Panc1 (cell line): ENCODE data around the gene UCP3. TPM values are rescaled to one million over a fixed set of nuclear protein-coding genes. Genes with fewer than 3 reads are reported as not detected.

ENCODE experiments used
- ATAC-seq: fragments of 200-7000 bp; cut with Tn5 transposase; 2 replicates; pipeline ENCODE4 v1.9.1; 2020; ENCODE audit warnings: mild to moderate bottlenecking, moderate library complexity
- BruUV-seq: library from RNA; stranded (reverse); fragments of 400-500 nt; replicated peaks from 2 replicates; lab custom pipeline; 2021; lab: Mats Ljungman, UMichigan
- CTCF ChIA-PET: fragments of 300-600 bp; sonication (Branson Sonifier 250); formaldehyde crosslinking; loops from one replicate; lab custom pipeline; 2022; ENCODE audit warnings: antibody characterized with exemption; lab: Charles Lee
- POLR2A ChIA-PET: fragments of 300-600 bp; sonication (Branson Sonifier 250); formaldehyde crosslinking; loops from one replicate; lab custom pipeline; 2022; ENCODE audit warnings: antibody characterized with exemption; lab: Charles Lee
- DNase-seq: peaks from one replicate; pipeline ENCODE4 v3.0.0-alpha.2; 2010; ENCODE audit warnings: low read depth, low spot score
- H3K27ac ChIP-seq: 2 replicates; pipeline ENCODE4 v1.5.1; 2011; ENCODE audit warnings: mild to moderate bottlenecking, low read length, inconsistent platforms
- H3K27me3 ChIP-seq: fragments of 200-500 bp; sonication (Bioruptor generic); 2 replicates; pipeline ENCODE4 v1.6.0; 2014; ENCODE audit warnings: low read length, inconsistent platforms; ENCODE audit not compliant: control insufficient read depth, insufficient read depth
- H3K36me3 ChIP-seq: fragments of 200-500 bp; sonication (Bioruptor generic); 2 replicates; pipeline ENCODE4 v1.5.1; 2014; ENCODE audit warnings: inconsistent platforms, mild to moderate bottlenecking, low read length, moderate library complexity; ENCODE audit not compliant: control insufficient read depth, insufficient read depth
- H3K4me1 ChIP-seq: 2 replicates; pipeline ENCODE4 v1.5.1; 2011; ENCODE audit warnings: inconsistent platforms, mild to moderate bottlenecking, low read length, moderate library complexity; ENCODE audit not compliant: control insufficient read depth, insufficient read depth
- H3K4me3 ChIP-seq, 2 experiments: 2 replicates each; pipeline ENCODE4 v1.5.1; 2011 to 2012; ENCODE audit warnings: low read depth in 2 of 2, low read length in 2 of 2, mild to moderate bottlenecking in 2 of 2, inconsistent platforms in 1 of 2, moderate library complexity in 1 of 2
- H3K9me3 ChIP-seq: fragments of 200-500 bp; sonication (Bioruptor generic); 2 replicates; pipeline ENCODE4 v1.5.1; 2014; ENCODE audit warnings: low read depth, mild to moderate bottlenecking, inconsistent platforms, low read length, moderate library complexity; ENCODE audit not compliant: control insufficient read depth, insufficient read depth
- CTCF ChIP-seq: fragments of 450-650 bp; IDR thresholded peaks from 2 replicates; pipeline ENCODE4 v1.5.1; 2017; ENCODE audit warnings: mild to moderate bottlenecking
- POLR2AphosphoS5 ChIP-seq: IDR thresholded peaks from 2 replicates; pipeline ENCODE4 v1.6.1; 2012; ENCODE audit warnings: mild to moderate bottlenecking, low read depth, low read length, moderate library complexity
- REST ChIP-seq, 2 experiments: IDR thresholded peaks; 2 replicates each; pipeline ENCODE4 v1.6.1; 2011 to 2012; ENCODE audit warnings: low read depth in 2 of 2, control low read depth in 1 of 2, low read length in 1 of 2, mild to moderate bottlenecking in 1 of 2, moderate library complexity in 1 of 2; ENCODE audit not compliant: insufficient read depth in 1 of 2
- SIN3A ChIP-seq: IDR thresholded peaks from 2 replicates; pipeline ENCODE4 v1.6.1; 2012; ENCODE audit warnings: low read depth, mild to moderate bottlenecking, low read length, moderate library complexity, borderline replicate concordance; ENCODE audit not compliant: insufficient read depth
- TCF7L2 ChIP-seq: IDR thresholded peaks from 2 replicates; pipeline ENCODE4 v1.6.1; 2011; ENCODE audit warnings: mild to moderate bottlenecking, low read depth, low read length, inconsistent platforms
- in situ Hi-C: cut with HindIII; loops from 2 replicates; pipeline ENCODE4 v1.10.0; 2016; ENCODE audit warnings: low sequenced_read_pairs, low pct_unique_long_range_greater_than_20kb
- intact Hi-C: fragments of 100-400 bp; cut with micrococcal nuclease; formaldehyde crosslinking; loops from one replicate; pipeline ENCODE4 v1.10.0; 2022; ENCODE audit not compliant: unreplicated experiment
- total RNA-seq: library from RNA; stranded (reverse); gene quantifications from one replicate; pipeline ENCODE4 v1.2.1, GENCODE V29; 2021; ENCODE audit not compliant: unreplicated experiment

Gene UCP3
- total RNA-seq, 1 experiment from 2014 or later = 0.46 TPM

- POLR2A ChIA-PET = no interaction called here
- no TSS peak for BruUV-seq
- no peaks in the 10 kb centered on the region for H3K4me1 ChIP-seq
Measured at GRCh38 chr11:74048993-74049392, 40.1 kb upstream of the UCP3 start.

DNA sequence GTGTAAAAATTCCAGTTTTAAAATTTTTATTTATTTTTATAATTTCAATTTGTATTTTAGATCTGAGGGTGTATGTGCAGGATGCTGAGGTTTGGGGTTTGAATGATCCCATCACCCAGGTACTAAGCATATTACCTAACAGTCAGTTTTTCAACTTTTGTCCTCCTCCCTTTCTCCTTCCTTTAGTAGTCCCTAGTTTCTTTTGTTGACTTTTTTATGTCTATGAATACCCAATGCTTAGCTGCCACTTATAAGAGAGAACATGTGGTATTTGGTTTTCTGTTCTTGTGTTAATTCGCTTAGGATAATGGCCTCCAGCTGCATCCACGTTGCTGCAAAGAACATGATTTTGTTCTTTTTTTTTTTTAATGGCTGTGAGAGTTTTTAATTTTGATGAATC lies 35.7 kb upstream of the UCP3 start:
- Histone ChIP-seq H3K36me3 (0 out of 2 replicates have a peak, but pooled peaks cover 2% of the 10 kb centered on the region), H3K9me3 (no peaks in the 10 kb centered on the region), H3K4me3 (no peak overlapping the region), H3K27ac (no peak overlapping the region), H3K4me1 (no peaks in the 10 kb centered on the region), H3K27me3 (no peaks in the 10 kb centered on the region)
- CTCF ChIA-PET = interaction anchor here (0.6 kb wide), 1 partner anchor 345 kb away, joined by 11 read pairs; no protein-coding TSS in a partner anchor
- ATAC-seq (no peak), DNase-seq (no peak)
- TF ChIP-seq POLR2AphosphoS5 (no peak), SIN3A (no peak), TCF7L2 (no peak), CTCF (no peak), REST (IDR thresholded peaks at IDR 0.05; ENCODE audit: insufficient read depth in 1 of 2, low read depth in 2 of 2, low read length in 1 of 2) (no peak)
- BruUV-seq = no TSS peak
- in situ Hi-C loops (no loop called here), intact Hi-C loops (no loop called here)
- POLR2A ChIA-PET = interaction anchor here (0.6 kb wide), 2 partner anchors 22 to 75 kb away, joined by 3 read pairs; no protein-coding TSS in a partner anchor

More at GRCh38 chr11:74048993-74049392, 40.1 kb upstream of the UCP3 start:
- ATAC-seq (no peak), DNase-seq (no peak)
- TF ChIP-seq POLR2AphosphoS5 = no peak
- TF ChIP-seq SIN3A = no peak
- TF ChIP-seq TCF7L2 = no peak
- TF ChIP-seq CTCF = no peak
- no peak for TF ChIP-seq REST (IDR thresholded peaks at IDR 0.05; ENCODE audit: insufficient read depth in 1 of 2, low read depth in 2 of 2, low read length in 1 of 2)
- intact Hi-C loops = no loop called here
- CTCF ChIA-PET = no interaction called here
- H3K36me3 ChIP-seq = no peaks in the 10 kb centered on the region
- in situ Hi-C loops = no loop called here
- no peaks in the 10 kb centered on the region for H3K9me3 ChIP-seq
- H3K27me3 ChIP-seq = no peaks in the 10 kb centered on the region
- no peak overlapping the region for H3K27ac ChIP-seq
- no peak overlapping the region for H3K4me3 ChIP-seq
